Mononuclear cell (primary cell): ENCODE results near the gene ACD. TPM values are rescaled to one million over a fixed set of nuclear protein-coding genes. Genes with fewer than 3 reads are reported as not detected.

Experiments
- H3K27me3 ChIP-seq: 2 replicates; pipeline ENCODE4 v1.6.0; 2011; ENCODE audit warnings: low read length, control low read depth; ENCODE audit not compliant: insufficient read depth
- H3K4me1 ChIP-seq: 2 replicates; pipeline ENCODE4 v1.5.1; 2011; ENCODE audit warnings: mild to moderate bottlenecking, low read length, control low read depth; ENCODE audit not compliant: insufficient read depth
- H3K4me3 ChIP-seq: 2 replicates; pipeline ENCODE4 v1.5.1; 2011; ENCODE audit warnings: mild to moderate bottlenecking, low read length, moderate library complexity
- H3K9me3 ChIP-seq: 2 replicates; pipeline ENCODE4 v1.5.1; 2011; ENCODE audit warnings: low read depth, mild to moderate bottlenecking, control low read depth, low read length
- total RNA-seq: library from RNA; depleted of rRNA; stranded (reverse); fragments of >200 nt; gene quantifications from one replicate; pipeline ENCODE4 v1.2.3, GENCODE V29; 2012

The ACD gene
- total RNA-seq, 1 donor: 12.7 TPM

DNA sequence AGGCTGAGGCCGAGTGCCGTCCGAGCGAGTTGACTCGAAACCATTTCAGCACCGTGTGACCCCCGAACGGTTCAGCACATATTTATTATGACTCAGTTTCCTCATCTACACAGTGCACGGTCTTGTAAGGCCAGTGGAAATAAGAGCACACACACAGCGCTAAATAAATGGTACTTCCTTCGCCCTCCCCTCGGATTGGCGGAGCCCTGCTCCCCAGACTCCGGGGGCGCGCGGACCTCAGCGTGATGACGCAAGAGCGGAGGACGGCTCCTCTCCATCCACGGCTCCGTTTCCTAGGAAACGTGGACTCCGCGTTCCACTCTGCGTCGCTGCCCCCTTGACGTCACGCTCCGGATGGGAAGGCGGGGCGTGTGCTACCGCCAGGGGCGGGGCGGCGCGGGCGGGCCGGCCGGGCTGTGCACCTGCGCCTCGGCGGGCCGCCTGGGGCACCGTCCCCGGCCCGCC, 536 bp upstream of the ACD start, which contains the start of gene PARD6A:
TSS of gene PARD6A (plus strand) at position 397 of the 465 bp plus-strand sequence. CDS start 79 bp downstream, outside the sequence.
- H3K27me3 ChIP-seq: no peaks in the 10 kb centered on the region
- H3K4me1 ChIP-seq: peaks cover 24% of the 10 kb centered on the region
- peak within 1 kb of the TSS; percentile 93 for H3K4me3 ChIP-seq
- no peaks in the 10 kb centered on the region for H3K9me3 ChIP-seq

DNA sequence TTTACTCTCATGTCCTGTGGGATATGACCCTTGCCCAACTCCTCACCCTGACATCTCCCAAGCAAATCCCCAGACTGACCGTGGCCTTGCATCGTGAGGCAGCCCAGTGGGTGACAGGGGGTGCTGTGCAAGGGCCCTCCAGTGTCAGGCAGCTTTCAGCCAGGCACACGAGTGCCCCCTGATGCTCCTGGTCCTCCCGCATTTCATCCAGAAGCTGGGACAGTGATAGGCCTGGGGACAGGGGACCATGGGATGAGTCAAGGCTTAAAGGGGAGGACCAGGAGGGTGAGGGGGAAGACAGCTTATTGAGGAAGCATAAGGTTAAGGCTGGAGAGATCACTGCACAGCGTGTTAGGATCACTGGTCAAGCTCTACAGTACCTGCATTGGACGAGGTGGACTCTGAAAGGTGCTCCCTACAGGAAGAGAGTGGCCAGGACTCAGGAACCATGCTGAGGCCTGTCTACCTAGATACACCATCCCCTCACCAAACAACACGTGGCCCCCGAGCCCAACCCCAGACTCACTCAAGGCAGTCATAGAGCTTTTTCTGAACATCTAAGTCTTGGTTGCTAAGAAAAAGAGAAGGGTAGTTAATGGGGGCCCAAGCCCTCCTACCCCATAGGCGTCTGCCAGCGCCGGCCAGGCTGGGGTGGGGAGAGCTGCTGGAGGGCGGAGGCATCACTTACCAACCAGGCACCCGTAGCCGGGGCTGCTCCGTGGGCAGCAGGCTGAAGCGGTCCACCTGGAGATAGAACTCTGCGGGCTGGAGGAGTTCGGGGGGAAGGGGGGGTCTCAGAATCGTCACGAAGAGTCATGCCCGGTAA, 998 bp downstream of the ACD start:
- Histone ChIP-seq H3K9me3 (no peaks in the 10 kb centered on the region), H3K4me1 (peaks cover 22% of the 10 kb centered on the region), H3K27me3 (no peaks in the 10 kb centered on the region), H3K4me3 (peak overlapping the region; percentile 93)

DNA sequence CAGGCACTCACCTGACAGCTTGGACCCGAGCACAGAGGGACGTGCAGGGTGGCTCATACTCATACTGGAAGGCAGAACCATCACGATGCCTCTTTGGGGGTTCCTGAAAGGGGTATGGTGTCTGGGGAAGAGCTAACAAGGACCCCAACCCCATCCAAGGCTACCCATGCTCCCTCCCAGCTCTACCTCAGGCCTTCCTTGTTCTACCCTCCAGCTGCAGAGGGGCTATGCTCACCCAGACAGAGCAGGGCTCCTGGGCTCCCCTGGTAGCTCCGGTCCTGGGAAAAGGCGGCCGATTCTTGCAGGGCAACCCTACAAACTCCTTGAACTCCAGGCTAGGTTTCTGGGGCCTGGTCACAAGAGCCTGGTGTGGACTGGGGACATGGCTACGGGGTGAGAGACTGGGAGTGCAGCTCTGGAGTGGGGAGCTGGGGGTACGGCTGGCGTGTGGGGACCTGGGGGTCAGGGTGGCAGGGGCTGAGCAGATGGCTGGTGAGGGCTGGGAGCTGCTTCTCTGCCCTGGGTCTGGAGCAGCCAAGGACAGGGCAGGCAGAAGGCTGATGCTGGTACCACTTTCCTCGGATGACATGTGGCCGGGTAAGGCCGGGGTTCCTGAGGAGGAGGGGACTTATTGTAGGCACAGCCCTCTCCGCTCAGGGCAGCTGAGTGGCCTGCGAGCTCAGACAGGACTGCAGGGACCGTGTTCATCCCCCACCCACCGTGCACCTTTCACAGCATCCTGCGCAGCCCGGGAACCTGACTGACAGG, 2.1 kb downstream of the ACD start:
- Histone ChIP-seq H3K4me1 (peaks cover 22% of the 10 kb centered on the region), H3K27me3 (no peaks in the 10 kb centered on the region), H3K9me3 (no peaks in the 10 kb centered on the region), H3K4me3 (no peak overlapping the region)

DNA sequence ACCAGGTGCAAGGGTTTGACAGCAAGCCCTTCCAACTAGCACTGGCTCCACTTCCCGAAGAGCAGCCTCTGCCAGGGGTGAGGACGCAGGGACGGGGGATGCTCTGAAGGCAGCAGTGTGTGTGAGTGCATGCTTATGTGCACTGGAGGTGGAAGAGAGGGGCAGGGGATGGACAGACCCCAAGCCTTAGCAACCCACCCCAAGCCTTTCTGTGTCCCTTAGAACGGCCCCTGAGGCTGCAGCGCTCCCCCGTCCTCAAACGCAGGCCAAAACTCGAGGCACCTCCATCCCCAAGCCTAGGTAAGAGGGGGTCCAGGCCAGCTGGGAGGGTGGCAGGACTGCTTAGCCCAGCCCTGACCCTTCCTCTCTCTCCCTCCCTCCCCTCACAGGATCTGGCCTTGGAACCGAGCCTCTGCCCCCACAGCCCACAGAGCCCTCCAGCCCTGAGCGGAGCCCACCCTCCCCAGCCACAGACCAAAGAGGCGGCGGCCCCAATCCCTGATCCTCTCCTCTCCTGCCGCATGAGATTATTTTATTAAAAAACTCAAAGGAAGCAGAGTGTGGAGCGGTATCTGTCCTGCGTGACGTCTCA, 2.9 kb downstream of the ACD start:
- Histone ChIP-seq H3K27me3 (no peaks in the 10 kb centered on the region), H3K4me1 (peaks cover 22% of the 10 kb centered on the region), H3K4me3 (no peak overlapping the region), H3K9me3 (no peaks in the 10 kb centered on the region)

DNA sequence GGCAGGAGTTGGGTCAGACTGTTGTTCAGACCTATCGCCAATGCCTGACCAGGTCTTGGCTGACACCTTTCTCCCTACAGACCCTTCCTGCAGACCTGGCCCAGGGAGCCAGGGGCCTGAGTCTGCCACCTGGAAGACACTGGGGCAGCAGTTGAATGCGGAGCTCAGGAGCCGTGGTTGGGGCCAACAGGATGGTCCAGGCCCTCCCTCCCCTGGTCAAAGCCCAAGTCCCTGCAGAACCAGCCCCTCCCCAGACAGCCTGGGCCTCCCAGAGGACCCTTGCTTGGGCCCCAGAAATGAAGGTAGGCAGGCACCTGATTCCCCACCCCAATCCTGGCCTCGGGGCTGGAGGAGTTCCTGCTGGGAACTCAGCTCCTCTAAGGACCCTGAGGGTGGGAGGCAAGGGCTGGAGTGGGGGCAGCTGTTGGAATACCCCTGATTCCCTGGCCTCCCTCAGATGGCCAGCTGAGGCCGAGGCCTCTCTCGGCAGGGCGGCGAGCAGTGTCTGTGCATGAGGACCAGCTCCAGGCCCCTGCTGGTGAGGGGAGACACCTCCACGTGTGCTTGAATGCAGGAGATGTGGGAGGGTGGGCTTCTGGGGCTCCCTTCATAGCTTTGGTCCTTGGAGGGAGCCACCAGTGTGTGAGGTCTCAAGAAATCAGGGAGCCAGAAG, 3.6 kb downstream of the ACD start:
- peaks cover 19% of the 10 kb centered on the region for H3K4me1 ChIP-seq
- no peak overlapping the region for H3K4me3 ChIP-seq
- H3K9me3 ChIP-seq: no peaks in the 10 kb centered on the region
- H3K27me3 ChIP-seq: no peaks in the 10 kb centered on the region

DNA sequence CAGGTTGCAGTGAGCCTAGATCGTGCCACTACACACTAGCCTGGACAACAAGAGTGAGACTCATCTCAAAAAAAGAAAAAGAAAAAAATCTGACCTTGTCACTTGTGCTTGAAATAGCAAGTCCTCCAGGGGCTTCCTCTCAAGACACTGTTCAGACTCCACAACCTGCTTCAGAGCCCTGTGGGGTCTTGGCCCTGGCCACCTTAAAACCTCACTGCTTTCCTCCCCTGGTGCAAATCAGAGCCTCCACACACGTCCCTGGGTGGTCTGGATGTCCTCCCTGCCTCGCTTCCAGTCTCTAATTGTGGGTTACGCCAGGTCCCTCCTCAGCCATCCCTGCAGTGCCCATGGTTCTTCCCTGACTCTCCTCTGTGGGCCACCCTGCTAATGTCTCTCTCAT, 4.7 kb downstream of the ACD start:
- peaks cover 13% of the 10 kb centered on the region for H3K4me1 ChIP-seq
- H3K4me3 ChIP-seq: no peak overlapping the region
- no peaks in the 10 kb centered on the region for H3K27me3 ChIP-seq
- no peaks in the 10 kb centered on the region for H3K9me3 ChIP-seq

DNA sequence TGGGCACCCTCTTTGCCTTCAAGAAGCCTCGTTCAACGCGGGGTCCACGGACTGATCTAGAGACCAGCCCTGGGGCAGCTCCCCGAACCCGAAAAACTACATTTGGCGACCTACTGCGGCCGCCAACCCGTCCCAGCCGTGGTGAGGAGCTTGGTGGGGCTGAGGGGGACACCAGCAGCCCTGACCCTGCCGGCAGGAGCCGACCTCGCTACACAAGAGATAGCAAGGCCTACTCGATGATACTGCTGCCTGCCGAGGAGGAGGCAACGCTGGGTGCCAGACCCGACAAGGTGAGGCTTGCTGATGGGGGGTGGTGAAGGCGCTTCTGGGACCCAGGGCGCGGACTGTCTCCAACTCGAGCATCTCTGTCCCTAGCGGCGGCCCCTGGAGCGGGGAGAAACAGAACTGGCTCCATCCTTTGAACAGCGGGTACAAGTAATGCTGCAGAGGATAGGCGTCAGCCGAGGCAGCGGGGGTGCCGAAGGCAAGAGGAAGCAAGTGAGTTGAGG, 5.6 kb downstream of the ACD start:
- Histone ChIP-seq H3K27me3 (no peaks in the 10 kb centered on the region), H3K9me3 (no peaks in the 10 kb centered on the region), H3K4me1 (peaks cover 9% of the 10 kb centered on the region), H3K4me3 (no peak overlapping the region)

DNA sequence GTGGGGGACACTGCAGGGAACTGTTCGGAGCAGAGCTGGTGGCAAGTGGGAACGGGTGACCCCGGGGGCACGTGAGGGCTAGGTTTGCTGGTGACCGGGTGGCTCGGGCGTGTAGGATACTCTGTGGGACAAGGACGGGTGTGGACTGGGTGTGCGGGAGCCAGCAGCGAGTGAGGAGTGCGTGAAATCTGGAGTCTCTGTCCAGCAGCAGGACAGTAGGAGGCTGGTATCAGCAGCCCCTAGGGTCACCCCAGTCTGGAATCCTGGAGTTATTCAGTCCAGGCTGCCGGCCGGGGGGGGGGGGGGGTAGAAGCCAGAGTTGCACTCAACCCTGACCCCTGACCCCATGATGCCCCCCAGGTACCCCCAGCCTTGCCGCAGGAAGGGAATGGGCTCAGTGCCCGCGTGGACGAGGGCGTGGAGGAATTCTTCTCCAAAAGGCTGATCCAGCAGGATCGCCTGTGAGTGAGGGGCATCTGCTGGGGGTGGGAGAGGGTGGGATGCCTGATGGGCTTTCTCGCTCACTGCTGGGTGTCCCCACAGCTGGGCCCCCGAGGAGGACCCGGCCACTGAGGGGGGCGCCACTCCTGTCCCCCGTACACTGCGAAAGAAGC, 6.2 kb downstream of the ACD start:
- H3K9me3 ChIP-seq: no peaks in the 10 kb centered on the region
- no peaks in the 10 kb centered on the region for H3K27me3 ChIP-seq
- H3K4me1 ChIP-seq: peaks cover 3% of the 10 kb centered on the region
- H3K4me3 ChIP-seq: no peak overlapping the region

DNA sequence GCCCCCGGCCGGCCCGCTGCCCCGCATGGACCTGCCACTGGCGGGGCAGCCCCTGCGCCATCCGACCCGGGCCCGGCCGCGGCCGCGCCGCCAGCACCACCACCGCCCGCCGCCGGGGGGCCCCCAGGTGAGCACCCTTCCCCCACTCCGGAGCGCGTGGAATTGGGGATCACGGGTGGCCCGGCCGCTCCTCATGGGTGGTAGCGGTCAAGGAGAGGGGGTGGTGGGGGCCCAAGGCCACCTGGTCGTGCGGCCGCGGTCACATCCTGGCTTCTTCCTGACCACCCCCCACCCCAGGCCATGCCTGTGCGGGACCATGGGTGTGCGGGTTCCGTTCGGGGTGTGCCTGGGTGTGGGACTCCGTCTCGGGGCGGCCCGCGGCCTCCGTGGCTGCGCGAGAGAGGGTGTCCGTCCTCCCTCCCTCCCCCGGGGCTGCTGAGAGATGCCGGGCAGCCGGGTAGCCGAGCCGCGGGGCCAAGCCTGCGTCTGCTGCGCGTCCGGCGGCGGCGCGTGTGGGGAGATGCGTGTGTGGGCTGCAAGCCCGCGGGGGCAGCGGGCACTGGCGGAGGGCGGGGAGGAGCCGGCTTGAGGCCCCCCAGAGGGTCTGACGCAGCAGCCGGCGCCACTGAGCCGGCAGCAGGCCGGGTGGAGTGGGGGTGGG, 6.8 kb downstream of the ACD start:
- no peak overlapping the region for H3K4me3 ChIP-seq
- no peaks in the 10 kb centered on the region for H3K27me3 ChIP-seq
- no peaks in the 10 kb centered on the region for H3K9me3 ChIP-seq
- no peaks in the 10 kb centered on the region for H3K4me1 ChIP-seq

DNA sequence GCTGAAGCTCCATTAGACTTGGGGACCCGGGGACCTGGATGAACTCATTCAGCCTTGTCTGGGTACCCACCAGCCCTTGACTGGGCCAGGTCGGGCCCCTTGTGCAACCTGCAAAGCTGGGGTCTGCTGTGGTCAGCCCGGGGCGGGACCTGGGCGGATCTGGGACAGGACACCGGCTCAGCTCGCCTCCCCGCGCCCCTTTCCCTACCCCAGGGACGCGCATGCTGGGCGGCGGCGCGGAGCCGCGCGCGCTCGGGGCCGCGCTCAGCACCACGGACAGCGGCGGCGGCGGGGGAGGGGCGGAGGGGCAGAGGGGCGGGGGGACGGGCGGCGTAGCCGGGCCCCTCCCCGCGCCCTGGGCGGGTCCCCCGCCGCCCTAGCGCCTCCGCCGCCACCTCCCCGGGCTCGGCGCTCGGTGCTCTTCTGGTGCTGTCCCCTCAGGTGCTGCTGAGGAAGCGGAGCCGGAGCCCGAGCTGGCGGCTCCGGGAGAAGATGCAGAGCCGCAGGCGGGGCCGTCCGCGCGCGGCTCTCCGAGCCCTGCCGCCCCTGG, 7.4 kb downstream of the ACD start:
- Histone ChIP-seq H3K4me1 (no peaks in the 10 kb centered on the region), H3K27me3 (no peaks in the 10 kb centered on the region), H3K9me3 (no peaks in the 10 kb centered on the region), H3K4me3 (no peak overlapping the region)

DNA sequence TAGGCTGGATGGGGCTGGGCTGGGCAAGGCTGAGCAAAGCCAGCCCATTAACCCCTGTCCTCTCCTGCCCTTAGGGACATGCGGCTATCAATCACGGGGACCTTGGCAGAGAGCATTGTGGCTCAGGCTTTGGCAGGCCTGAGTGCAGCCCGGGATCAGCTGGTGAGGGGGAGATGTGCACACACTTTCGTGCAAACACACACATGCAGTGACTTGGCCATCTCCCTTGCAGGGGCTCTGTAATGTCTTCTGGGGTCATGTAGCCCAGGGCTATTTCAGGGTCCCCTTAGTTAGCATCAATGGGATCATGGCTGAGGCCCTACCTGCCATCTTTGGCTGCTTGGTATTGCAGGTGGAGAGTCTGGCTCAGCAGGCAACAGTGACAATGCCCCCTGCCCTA, 8.2 kb downstream of the ACD start:
- Histone ChIP-seq H3K4me3 (no peak overlapping the region), H3K27me3 (no peaks in the 10 kb centered on the region), H3K9me3 (no peaks in the 10 kb centered on the region), H3K4me1 (no peaks in the 10 kb centered on the region)

DNA sequence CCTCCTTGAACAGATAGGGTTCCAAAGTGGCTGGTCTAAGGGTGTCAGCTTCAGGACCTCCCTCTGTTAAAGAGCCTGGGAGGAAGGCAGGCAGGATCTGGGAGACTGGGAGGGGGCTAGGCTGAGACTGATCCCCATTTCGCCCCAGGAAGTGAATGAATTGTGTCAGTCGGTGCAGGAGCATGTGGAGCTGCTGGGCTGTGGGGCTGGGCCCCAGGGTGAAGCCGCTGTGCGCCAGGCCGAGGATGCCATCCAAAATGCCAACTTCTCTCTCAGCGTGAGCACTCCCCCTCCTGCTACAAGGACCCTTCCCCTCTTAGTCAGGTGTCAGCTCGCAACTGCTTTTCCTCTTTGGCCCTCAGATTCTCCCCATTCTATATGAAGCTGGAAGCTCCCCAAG, 9.0 kb downstream of the ACD start:
- peaks cover under 1% of the 10 kb centered on the region for H3K4me1 ChIP-seq
- no peaks in the 10 kb centered on the region for H3K9me3 ChIP-seq
- H3K4me3 ChIP-seq: no peak overlapping the region
- H3K27me3 ChIP-seq: no peaks in the 10 kb centered on the region

DNA sequence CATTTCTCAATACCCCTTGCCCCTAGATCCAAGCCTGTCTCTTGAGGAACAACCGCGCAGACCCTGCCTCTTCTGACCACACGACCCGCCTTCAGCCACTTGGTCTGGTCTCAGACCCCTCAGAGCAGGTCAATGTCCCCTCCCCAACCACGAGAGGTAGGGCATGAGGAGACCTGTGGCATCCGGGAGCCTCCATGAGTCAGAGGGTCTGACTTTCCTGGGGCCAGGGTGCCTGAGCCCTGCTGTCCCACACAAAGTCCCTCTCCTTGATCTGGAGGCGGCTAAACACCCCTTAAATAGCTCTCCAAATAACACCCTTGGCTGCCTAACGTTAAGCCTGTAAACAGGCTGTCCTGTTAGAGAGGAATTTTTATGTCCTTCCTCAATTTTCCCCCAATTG, 10.0 kb downstream of the ACD start:
- H3K4me1 ChIP-seq: peaks cover 11% of the 10 kb centered on the region
- H3K9me3 ChIP-seq: no peaks in the 10 kb centered on the region
- H3K27me3 ChIP-seq: no peaks in the 10 kb centered on the region
- no peak overlapping the region for H3K4me3 ChIP-seq

DNA sequence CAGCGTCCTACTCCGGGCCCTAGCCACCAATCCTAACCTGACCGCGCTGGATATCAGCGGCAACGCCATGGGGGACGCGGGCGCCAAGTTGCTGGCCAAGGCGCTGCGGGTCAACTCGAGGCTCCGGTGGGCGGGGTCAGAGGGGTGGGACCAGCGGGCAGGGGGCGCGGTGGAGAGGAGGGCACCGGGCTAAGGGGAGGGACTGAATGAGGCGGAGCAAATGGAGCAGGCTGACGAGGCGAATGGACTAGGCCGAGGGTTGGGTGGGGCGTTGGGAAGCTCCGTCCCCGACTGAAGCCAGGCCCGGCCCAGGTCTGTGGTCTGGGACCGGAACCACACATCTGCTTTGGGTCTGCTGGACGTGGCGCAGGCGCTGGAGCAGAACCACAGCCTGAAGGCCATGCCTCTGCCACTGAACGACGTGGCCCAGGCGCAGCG, 10.5 kb downstream of the ACD start:
- no peaks in the 10 kb centered on the region for H3K9me3 ChIP-seq
- H3K27me3 ChIP-seq: no peaks in the 10 kb centered on the region
- no peak overlapping the region for H3K4me3 ChIP-seq
- H3K4me1 ChIP-seq: peaks cover 11% of the 10 kb centered on the region
